ENCODE results near the gene GLI1.

GLI1 gene

GRCh38 chr12:57479376-57480115 is 20.0 kb downstream of the GLI1 start, which contains the start of gene ARHGAP9:
ARHGAP9 (minus strand) TSS chr12:57479866; CDS start chr12:57479406, 460 bp downstream.
- H3K9me3 ChIP-seq (ENCODE audit: insufficient read depth, low read length, severe bottlenecking): no peaks in the 10 kb centered on the region
- peaks cover 31% of the 10 kb centered on the region for H3K4me1 ChIP-seq (ENCODE audit: insufficient read depth, low read length)
- no peak within 1 kb of the TSS for H3K4me2 ChIP-seq (ENCODE audit: insufficient read depth, low read length)
- H3K79me2 ChIP-seq (ENCODE audit: insufficient read depth, low read length): peaks cover 14% of the 10 kb centered on the region
- H3K9ac ChIP-seq (ENCODE audit: low read depth, low read length): no peak within 1 kb of the TSS
- no peak for TF ChIP-seq EZH2 (IDR thresholded peaks at IDR 0.05; ENCODE audit: borderline replicate concordance, low read depth, low read length, severe bottlenecking)
- TF ChIP-seq CTCF (IDR thresholded peaks at IDR 0.05; ENCODE audit: borderline replicate concordance, extremely low read depth, low read length, poor library complexity, severe bottlenecking): no peak
- H3K4me3 ChIP-seq (ENCODE audit: low read depth in 1 of 2, low read length in 2 of 2): no peak within 1 kb of the TSS
- H3K27ac ChIP-seq (ENCODE audit: low read length): peak within 1 kb of the TSS; percentile 91
- H2AFZ ChIP-seq (ENCODE audit: low read depth, low read length): no peak within 1 kb of the TSS
- no peak for DNase-seq
- H3K27me3 ChIP-seq (ENCODE audit: insufficient read depth, low read length, poor library complexity): no peaks in the 10 kb centered on the region
- peaks cover 7% of the 10 kb centered on the region for H3K36me3 ChIP-seq (ENCODE audit: insufficient read depth, low read length)
- no peak for ATAC-seq (ENCODE audit: insufficient read depth, low read depth)
- H4K20me1 ChIP-seq (ENCODE audit: insufficient read depth, low read length): no peaks in the 10 kb centered on the region

GRCh38 chr12:57481671-57482070 is 22.1 kb downstream of the GLI1 start:
- DNase-seq (no peak), ATAC-seq (ENCODE audit: insufficient read depth, low read depth) (no peak)
- Histone ChIP-seq H3K4me2 (ENCODE audit: insufficient read depth, low read length) (no peak overlapping the region), H4K20me1 (ENCODE audit: insufficient read depth, low read length) (no peaks in the 10 kb centered on the region), H3K27ac (ENCODE audit: low read length) (no peak overlapping the region), H3K9me3 (ENCODE audit: insufficient read depth, low read length, severe bottlenecking) (no peaks in the 10 kb centered on the region), H3K27me3 (ENCODE audit: insufficient read depth, low read length, poor library complexity) (no peaks in the 10 kb centered on the region), H3K36me3 (ENCODE audit: insufficient read depth, low read length) (no peaks in the 10 kb centered on the region), H2AFZ (ENCODE audit: low read depth, low read length) (no peak overlapping the region), H3K9ac (ENCODE audit: low read depth, low read length) (no peak overlapping the region), H3K79me2 (ENCODE audit: insufficient read depth, low read length) (peaks cover 4% of the 10 kb centered on the region), H3K4me3 (ENCODE audit: low read depth in 1 of 2, low read length in 2 of 2) (no peak overlapping the region), H3K4me1 (ENCODE audit: insufficient read depth, low read length) (peaks cover 20% of the 10 kb centered on the region)
- no peak for TF ChIP-seq EZH2 (IDR thresholded peaks at IDR 0.05; ENCODE audit: borderline replicate concordance, low read depth, low read length, severe bottlenecking)
- no peak for TF ChIP-seq CTCF (IDR thresholded peaks at IDR 0.05; ENCODE audit: borderline replicate concordance, extremely low read depth, low read length, poor library complexity, severe bottlenecking)

GRCh38 chr12:57483466-57483865 is 23.9 kb downstream of the GLI1 start:
- no peak overlapping the region for H3K4me3 ChIP-seq (ENCODE audit: low read depth in 1 of 2, low read length in 2 of 2)
- peaks cover 7% of the 10 kb centered on the region for H3K79me2 ChIP-seq (ENCODE audit: insufficient read depth, low read length)
- ATAC-seq (ENCODE audit: insufficient read depth, low read depth) (no peak), DNase-seq (no peak)
- H3K36me3 ChIP-seq (ENCODE audit: insufficient read depth, low read length): no peaks in the 10 kb centered on the region; the same call in 1 of the 2 replicates
- H2AFZ ChIP-seq (ENCODE audit: low read depth, low read length): no peak overlapping the region
- no peaks in the 10 kb centered on the region for H4K20me1 ChIP-seq (ENCODE audit: insufficient read depth, low read length)
- H3K4me2 ChIP-seq (ENCODE audit: insufficient read depth, low read length): no peak overlapping the region
- H3K27ac ChIP-seq (ENCODE audit: low read length): no peak overlapping the region
- no peak overlapping the region for H3K9ac ChIP-seq (ENCODE audit: low read depth, low read length)
- TF ChIP-seq CTCF (IDR thresholded peaks at IDR 0.05; ENCODE audit: borderline replicate concordance, extremely low read depth, low read length, poor library complexity, severe bottlenecking) (no peak), EZH2 (IDR thresholded peaks at IDR 0.05; ENCODE audit: borderline replicate concordance, low read depth, low read length, severe bottlenecking) (no peak)
- no peaks in the 10 kb centered on the region for H3K27me3 ChIP-seq (ENCODE audit: insufficient read depth, low read length, poor library complexity)
- H3K9me3 ChIP-seq (ENCODE audit: insufficient read depth, low read length, severe bottlenecking): no peaks in the 10 kb centered on the region
- peaks cover 11% of the 10 kb centered on the region for H3K4me1 ChIP-seq (ENCODE audit: insufficient read depth, low read length)
